C4-2B (cell line): ENCODE results near the gene USP9Y.

ENCODE experiments used
- CTCF ChIP-seq: fragments of 450-650 bp; conservative IDR thresholded peaks from 2 replicates; pipeline ENCODE4 v1.5.1; 2017; ENCODE audit warnings: mild to moderate bottlenecking
- ZFX ChIP-seq: fragments of 450-650 bp; IDR thresholded peaks from 2 replicates; pipeline ENCODE4 v1.6.1; 2017

DNA sequence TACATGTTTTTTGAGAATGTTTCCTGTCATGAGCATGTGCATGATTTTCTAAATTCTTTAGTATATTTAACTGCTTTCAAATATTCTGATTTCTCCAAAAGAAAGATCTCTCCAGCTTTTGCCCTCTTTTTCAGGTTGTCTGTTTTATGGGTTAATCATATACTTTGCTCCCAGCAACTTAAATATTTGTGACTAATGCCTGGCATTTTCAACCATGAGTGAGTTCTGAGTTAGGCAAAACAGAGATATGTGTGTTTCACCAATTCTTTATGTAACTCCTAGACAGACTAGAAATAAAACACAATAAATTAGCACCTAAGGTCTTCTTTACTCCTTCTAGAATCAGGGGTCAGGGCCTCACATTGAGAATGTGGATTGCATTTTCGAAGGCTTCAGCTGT is 107.0 kb downstream of the USP9Y start:
- TF ChIP-seq CTCF, result no peak
- TF ChIP-seq ZFX, result no peak
